CD4-positive, alpha-beta T cell treated with Interleukin-12 subunit alpha and Interleukin-12 subunit beta, for 1 hour (primary cell): ENCODE data around the gene CBFA2T2.
"Not testable (repeated sequence)": the region's sequence is repeated elsewhere in the genome, so short reads cannot be mapped to it uniquely, and the experiment has no call there.

Experiments used
- DNase-seq: peaks from one replicate; pipeline ENCODE4 v3.0.0-alpha.2; 2020

CBFA2T2 gene

GRCh38 chr20:33630507-33630906 is 140.6 kb downstream of the CBFA2T2 start:
- DNase-seq, result no peak

- not testable (repeated sequence) for DNase-seq
These were observed 142.0 kb downstream of the CBFA2T2 start for GRCh38 chr20:33631910-33632309.

GRCh38 chr20:33635341-33635740 is 145.4 kb downstream of the CBFA2T2 start:
- no peak for DNase-seq

- DNase-seq, result no peak
These were observed 146.9 kb downstream of the CBFA2T2 start for GRCh38 chr20:33636776-33637175.

- DNase-seq, result no peak
These were observed 150.4 kb downstream of the CBFA2T2 start for GRCh38 chr20:33640287-33640686.

GRCh38 chr20:33644313-33645071 is 154.6 kb downstream of the CBFA2T2 start:
- DNase-seq, result no peak

- DNase-seq, result no peak
These were observed 155.1 kb downstream of the CBFA2T2 start for GRCh38 chr20:33645072-33645358.

GRCh38 chr20:33645396-33645795 is 155.5 kb downstream of the CBFA2T2 start:
- no peak for DNase-seq

- DNase-seq, result no peak
These were observed 156.3 kb downstream of the CBFA2T2 start for GRCh38 chr20:33646191-33646590.

GRCh38 chr20:33646959-33647602 is 157.2 kb downstream of the CBFA2T2 start:
- DNase-seq, result not testable (repeated sequence)

- DNase-seq, result peak; percentile 12
These were observed 157.9 kb downstream of the CBFA2T2 start for GRCh38 chr20:33647603-33648395.

GRCh38 chr20:33648396-33649004 is 158.6 kb downstream of the CBFA2T2 start:
- DNase-seq, result no peak

- DNase-seq, result no peak
These were observed 159.3 kb downstream of the CBFA2T2 start for GRCh38 chr20:33649201-33649681.

- no peak for DNase-seq
These were observed 160.3 kb downstream of the CBFA2T2 start for GRCh38 chr20:33650111-33650752.

GRCh38 chr20:33650753-33651561 is 161.1 kb downstream of the CBFA2T2 start:
- DNase-seq, result no peak

- DNase-seq, result no peak
These were observed 161.7 kb downstream of the CBFA2T2 start for GRCh38 chr20:33651562-33652048.

- peak; percentile 51 for DNase-seq
These were observed 163.5 kb downstream of the CBFA2T2 start for GRCh38 chr20:33653218-33653899.

GRCh38 chr20:33653900-33654596 is 164.2 kb downstream of the CBFA2T2 start:
- no peak for DNase-seq

- DNase-seq, result no peak
These were observed 164.8 kb downstream of the CBFA2T2 start for GRCh38 chr20:33654680-33655161.

- DNase-seq, result no peak
These were observed 165.3 kb downstream of the CBFA2T2 start for GRCh38 chr20:33655164-33655563.
